ENCODE results near the gene KLK2. TPM values are rescaled to one million over a fixed set of nuclear protein-coding genes. Genes with fewer than 3 reads are reported as not detected.

KLK2 gene
- total RNA-seq, 6 experiments from 2014 or later = not detected

DNA sequence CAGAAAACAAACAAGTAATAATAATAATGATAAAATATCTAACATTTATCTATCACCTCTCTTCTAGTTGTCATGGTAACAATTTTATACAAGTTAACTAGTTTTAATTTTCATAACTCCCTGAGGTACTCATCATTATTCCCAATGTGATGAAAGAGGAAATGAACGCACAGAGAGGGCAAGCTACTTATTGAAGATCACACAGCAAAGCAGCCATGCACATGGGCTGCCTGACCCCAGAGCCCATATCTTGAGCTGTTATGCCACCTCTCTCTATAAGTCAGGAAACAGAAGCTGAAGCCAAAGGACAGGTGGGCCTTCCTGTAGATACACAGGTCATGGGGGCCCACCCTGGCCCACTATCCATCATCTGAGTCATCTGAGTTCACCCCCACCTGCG, 42.8 kb downstream of the KLK2 start:
- 17% methylated on average over 1 of the region's 2 CpGs for WGBS (ENCODE audit: insufficient coverage, low coverage, low lambda C conversion rate, missing lambda C conversion rate)
- no peak for TF ChIP-seq POLR2A (IDR thresholded peaks at IDR 0.05)
- no peak for TF ChIP-seq CTCF (IDR thresholded peaks at IDR 0.05)
- Histone ChIP-seq H3K9me3 (no peaks in the 10 kb centered on the region), H3K27me3 (no peaks in the 10 kb centered on the region), H3K27ac (no peak overlapping the region), H3K4me1 (no peaks in the 10 kb centered on the region), H3K36me3 (no peaks in the 10 kb centered on the region), H3K4me3 (no peak overlapping the region)
- DNase-seq (no peak), ATAC-seq (no peak)
- intact Hi-C loops (cut with DNase I) = no loop called here

DNA sequence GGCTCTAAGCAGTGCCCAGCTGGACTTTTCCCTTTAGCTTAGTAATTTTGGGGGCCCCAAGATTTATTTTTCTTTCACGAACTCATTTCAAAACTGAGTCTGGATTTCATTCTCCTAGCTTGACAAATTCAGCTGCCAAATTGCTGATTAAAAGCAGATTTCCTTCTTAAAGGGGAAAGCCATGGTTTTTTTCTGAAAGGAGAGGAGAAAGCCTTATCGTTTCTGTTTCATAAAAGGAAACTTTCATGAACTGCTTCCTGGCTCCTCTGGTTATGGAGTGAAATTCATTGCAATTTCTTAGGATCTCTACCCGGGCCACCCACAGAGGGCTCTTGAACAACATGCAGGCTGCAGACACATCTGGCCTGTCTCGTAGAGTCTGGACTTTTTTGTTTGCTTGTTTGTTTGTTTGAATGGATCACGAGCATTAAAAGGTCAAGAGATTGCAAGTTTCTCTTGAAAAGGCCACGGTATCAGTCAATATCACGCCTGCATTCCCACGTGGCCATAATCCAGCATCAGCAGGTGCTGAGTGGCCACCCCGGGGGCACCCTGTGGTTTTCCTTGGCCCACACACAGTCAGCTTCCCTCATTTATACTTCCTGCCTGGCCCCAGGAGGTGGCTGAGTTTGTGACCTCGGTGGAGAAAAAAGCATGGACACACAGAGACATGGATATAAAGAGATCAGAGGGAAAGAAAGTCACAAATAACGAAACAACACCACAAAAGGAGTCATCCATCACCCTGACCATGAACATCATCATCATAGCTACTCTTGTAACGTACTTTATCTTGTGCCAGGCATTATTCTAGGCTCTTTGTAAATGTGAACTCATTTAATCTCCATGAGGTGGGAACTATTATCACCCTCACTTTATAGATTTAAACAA, 48.4 kb downstream of the KLK2 start:
- ATAC-seq (no peak), DNase-seq (no peak)
- Histone ChIP-seq H3K36me3 (no peaks in the 10 kb centered on the region), H3K9me3 (no peaks in the 10 kb centered on the region), H3K4me3 (no peak overlapping the region), H3K4me1 (no peaks in the 10 kb centered on the region), H3K27me3 (no peaks in the 10 kb centered on the region), H3K27ac (no peak overlapping the region)
- WGBS (ENCODE audit: insufficient coverage, low coverage, low lambda C conversion rate, missing lambda C conversion rate) = 3% methylated on average over 12 of the region's 12 CpGs
- TF ChIP-seq CTCF (IDR thresholded peaks at IDR 0.05) (no peak), POLR2A (IDR thresholded peaks at IDR 0.05) (no peak)
- intact Hi-C loops (cut with DNase I) = no loop called here

- no peaks in the 10 kb centered on the region for H3K9me3 ChIP-seq
- intact Hi-C loops (cut with DNase I) = no loop called here
- H3K27ac ChIP-seq = no peak overlapping the region
- TF ChIP-seq POLR2A (IDR thresholded peaks at IDR 0.05) = no peak
- TF ChIP-seq CTCF (IDR thresholded peaks at IDR 0.05) = peak; percentile 73 to 93 (median 88)
- no peak overlapping the region for H3K4me3 ChIP-seq
- H3K4me1 ChIP-seq = no peaks in the 10 kb centered on the region
- no peaks in the 10 kb centered on the region for H3K27me3 ChIP-seq
- H3K36me3 ChIP-seq = no peaks in the 10 kb centered on the region
- peak; percentile 70 to 79 (median 76) for DNase-seq
- 7% methylated on average over 11 of the region's 21 CpGs for WGBS (ENCODE audit: insufficient coverage, low coverage, low lambda C conversion rate, missing lambda C conversion rate)
- ATAC-seq = peak; percentile 95 to 99 (median 98)
Measured at GRCh38 chr19:50922317-50922853, 49.1 kb downstream of the KLK2 start.

GRCh38 chr19:50924586-50924985, 51.3 kb downstream of the KLK2 start:
- H3K36me3 ChIP-seq = no peaks in the 10 kb centered on the region
- no peaks in the 10 kb centered on the region for H3K27me3 ChIP-seq
- no peaks in the 10 kb centered on the region for H3K4me1 ChIP-seq
- no peaks in the 10 kb centered on the region for H3K9me3 ChIP-seq
- TF ChIP-seq CTCF (IDR thresholded peaks at IDR 0.05) (no peak), POLR2A (IDR thresholded peaks at IDR 0.05) (no peak)
- H3K4me3 ChIP-seq = no peak overlapping the region
- 37% methylated on average over 6 of the region's 6 CpGs for WGBS (ENCODE audit: insufficient coverage, low coverage, low lambda C conversion rate, missing lambda C conversion rate)
- ATAC-seq (no peak), DNase-seq (no peak)
- no peak overlapping the region for H3K27ac ChIP-seq
- intact Hi-C loops (cut with DNase I) = no loop called here

Data from right lobe of liver (tissue), 6 donors.